Measurements from ENCODE around the gene LEF1. TPM values are rescaled to one million over a fixed set of nuclear protein-coding genes. Genes with fewer than 3 reads are reported as not detected.

Gene LEF1
- total RNA-seq, 2 experiments from 2014 or later = 46.5 to 48.5 TPM

- CTCF ChIA-PET = interaction anchor here (0.9 kb wide), 1 partner anchor 11 kb away, joined by 4 read pairs; the partner anchor contains the start of gene LEF1
- POLR2A ChIA-PET = no interaction called here
Observed at GRCh38 chr4:108157655-108158054, 11.1 kb downstream of the LEF1 start.

DNA sequence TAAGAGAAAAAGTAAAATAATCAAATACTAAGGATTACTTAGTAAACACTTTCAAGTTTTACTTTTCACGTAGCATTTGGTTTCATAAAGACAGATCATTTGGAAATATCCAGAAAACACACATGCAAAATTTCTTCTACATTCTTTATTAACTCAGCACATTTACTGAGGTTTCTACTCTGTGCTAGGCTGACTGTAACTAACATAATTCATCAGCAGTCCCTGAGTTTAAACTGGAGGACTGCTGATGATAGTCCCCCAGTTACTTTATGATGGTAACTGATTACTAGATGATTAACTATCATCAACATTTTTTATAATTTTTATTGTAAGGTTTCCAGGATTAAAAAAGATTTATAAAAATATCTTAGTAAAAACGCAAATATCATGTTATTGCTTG is 12.3 kb downstream of the LEF1 start:
- POLR2A ChIA-PET = interaction anchor here (0.6 to 0.7 kb wide), 2 partner anchors 83 to 249 kb away, joined by 3 read pairs; no protein-coding TSS in a partner anchor

DNA sequence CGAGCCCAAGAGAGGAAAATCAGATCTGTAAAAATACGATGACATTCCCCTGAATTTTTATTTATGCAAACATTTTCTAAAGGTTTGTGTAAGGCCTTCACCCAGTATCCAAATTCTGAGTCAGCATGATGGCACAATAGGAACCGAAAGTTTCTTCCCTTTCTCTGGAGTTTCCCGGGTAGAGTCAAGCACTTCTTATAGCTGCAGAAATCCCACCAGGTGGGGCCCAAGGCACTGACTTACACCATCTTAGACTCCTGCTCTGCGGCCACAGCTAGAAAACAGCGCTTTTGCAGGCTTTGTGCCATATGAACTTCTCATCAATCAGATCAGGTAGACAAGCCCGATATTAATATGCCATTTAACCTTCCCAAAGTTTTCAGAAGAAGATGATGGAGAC is 13.4 kb downstream of the LEF1 start:
- ChIA-PET POLR2A (no interaction called here), CTCF (no interaction called here)

More for the DNA sequence above, 12.3 kb downstream of the LEF1 start:
- CTCF ChIA-PET = no interaction called here

DNA sequence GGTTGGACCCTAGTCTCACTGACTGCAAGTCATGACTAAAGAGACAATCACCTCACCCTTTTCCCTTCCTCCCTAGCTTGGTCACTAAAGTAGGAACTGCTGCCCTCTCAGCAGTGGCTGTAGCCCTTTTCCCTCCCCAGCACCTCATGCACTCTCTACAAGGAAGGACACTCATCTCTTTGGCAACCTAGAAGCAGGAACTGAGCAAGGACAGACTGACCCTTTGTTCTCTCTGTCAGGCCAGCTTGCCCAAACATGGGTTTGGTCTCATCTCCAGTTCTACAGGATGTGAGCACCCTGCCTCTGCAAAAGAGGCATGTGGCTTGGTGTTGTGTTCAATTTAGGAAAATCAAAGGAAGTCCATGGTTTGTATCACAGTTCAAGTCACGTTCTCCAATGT is 15.8 kb downstream of the LEF1 start:
- POLR2A ChIA-PET = no interaction called here
- CTCF ChIA-PET = interaction anchor here (0.5 to 1.5 kb wide), 2 partner anchors 9 to 14 kb away, joined by 4 to 5 read pairs; no protein-coding TSS in a partner anchor

GRCh38 chr4:108149588-108150380 is 18.9 kb downstream of the LEF1 start:
- ChIA-PET CTCF (no interaction called here), POLR2A (no interaction called here)

GRCh38 chr4:108148316-108148715 is 20.4 kb downstream of the LEF1 start:
- ChIA-PET POLR2A (no interaction called here), CTCF (no interaction called here)

DNA sequence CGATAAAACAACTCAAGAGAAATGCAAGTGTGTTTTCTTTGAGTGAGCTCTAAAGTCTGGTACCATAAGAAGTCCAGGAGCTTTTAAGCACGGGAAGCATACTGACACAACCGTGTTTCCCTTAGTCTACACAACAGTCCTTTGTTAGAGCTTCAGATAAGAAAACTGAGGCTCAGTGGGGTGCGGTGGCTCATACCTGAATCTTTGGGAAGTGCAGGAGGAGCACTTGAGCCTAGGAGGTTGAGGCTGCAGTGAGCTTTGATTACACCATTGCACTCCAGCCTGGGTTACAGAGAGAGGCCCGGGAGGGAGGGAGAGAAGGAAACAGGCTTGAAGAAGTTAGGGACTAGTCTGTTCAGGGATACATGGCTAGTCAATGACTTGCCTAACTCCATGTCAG is 21.9 kb downstream of the LEF1 start:
- POLR2A ChIA-PET = no interaction called here

DNA sequence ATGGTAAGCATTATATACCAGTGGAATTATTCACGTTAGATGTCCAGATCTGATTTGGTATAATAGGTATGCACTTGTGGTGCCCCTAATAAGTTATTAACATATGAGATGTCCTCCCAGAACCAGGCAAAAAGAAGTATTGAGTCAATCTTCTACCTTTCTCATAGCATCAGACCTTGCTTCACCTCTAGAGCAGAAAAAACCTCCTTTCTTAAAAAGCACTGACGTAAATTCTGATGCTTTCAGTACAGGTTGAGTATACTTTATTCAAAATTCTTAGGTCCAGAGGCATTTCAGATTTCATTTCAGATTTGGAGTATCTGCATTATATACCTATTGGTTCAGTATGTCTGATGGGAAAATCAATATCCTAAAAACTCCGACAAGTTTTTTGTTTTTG is 22.4 kb downstream of the LEF1 start:
- ChIA-PET CTCF (no interaction called here), POLR2A (no interaction called here)

More for the DNA sequence above, 21.9 kb downstream of the LEF1 start:
- CTCF ChIA-PET = no interaction called here

GRCh38 chr4:108144451-108144850 is 24.3 kb downstream of the LEF1 start:
- ChIA-PET CTCF (interaction anchor here (0.7 kb wide), 1 partner anchor 9 kb away, joined by 4 read pairs; no protein-coding TSS in a partner anchor), POLR2A (interaction anchor here (1.3 kb wide), 1 partner anchor 29 kb away, joined by 4 read pairs; no protein-coding TSS in a partner anchor)

DNA sequence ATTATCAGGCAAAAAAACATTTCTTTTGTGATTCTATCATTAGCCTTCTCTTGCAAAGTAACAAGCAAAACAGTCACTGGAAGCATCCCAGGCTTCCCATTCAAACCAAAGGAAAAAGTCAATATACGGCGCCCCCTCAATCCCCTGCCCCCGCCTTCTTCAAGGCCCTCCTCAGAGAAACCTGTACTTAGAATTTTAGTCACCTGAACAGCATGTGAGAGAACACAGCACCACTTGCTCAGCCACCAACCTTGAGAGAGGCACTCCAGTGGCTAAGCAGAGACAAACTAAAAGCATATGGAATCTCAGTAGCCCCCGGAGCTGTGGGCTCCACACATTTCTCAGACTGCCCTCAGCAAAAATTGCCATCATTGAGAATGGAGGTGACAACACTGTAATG is 25.2 kb downstream of the LEF1 start:
- ChIA-PET POLR2A (no interaction called here), CTCF (no interaction called here)

- POLR2A ChIA-PET = no interaction called here
- CTCF ChIA-PET = no interaction called here
Observed at GRCh38 chr4:108142870-108143269, 25.9 kb downstream of the LEF1 start.

GRCh38 chr4:108141213-108141950 is 27.4 kb downstream of the LEF1 start:
- CTCF ChIA-PET = no interaction called here
- POLR2A ChIA-PET = no interaction called here

- POLR2A ChIA-PET = no interaction called here
- CTCF ChIA-PET = no interaction called here
Observed at GRCh38 chr4:108140328-108140727, 28.4 kb downstream of the LEF1 start.

DNA sequence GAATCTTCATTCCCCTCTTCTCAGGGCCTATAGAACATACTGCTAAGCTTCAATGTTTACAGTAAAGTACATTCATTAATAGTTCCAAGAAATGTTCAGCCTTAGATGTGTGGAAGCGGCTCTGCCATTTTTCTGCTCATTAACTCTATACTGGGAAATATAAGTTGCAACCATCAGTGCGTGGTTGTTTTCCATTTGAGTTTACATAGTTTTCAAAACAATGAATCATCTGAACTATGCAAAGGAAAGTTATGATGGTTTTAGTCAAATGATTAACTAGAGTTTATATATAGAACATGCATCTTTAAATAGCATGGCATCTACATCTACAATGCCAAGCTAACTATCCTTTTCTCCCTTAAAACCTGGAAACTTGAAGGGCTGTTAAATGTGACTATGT is 29.6 kb downstream of the LEF1 start:
- POLR2A ChIA-PET = interaction anchor here (0.8 kb wide), 1 partner anchor 28 kb away, joined by 3 read pairs; no protein-coding TSS in a partner anchor

GRCh38 chr4:108135549-108136209 is 33.1 kb downstream of the LEF1 start:
- CTCF ChIA-PET = no interaction called here
- POLR2A ChIA-PET = no interaction called here

More for the DNA sequence above, 29.6 kb downstream of the LEF1 start:
- CTCF ChIA-PET = interaction anchor here (1.4 kb wide), 1 partner anchor 27 kb away, joined by 3 read pairs; no protein-coding TSS in a partner anchor

DNA sequence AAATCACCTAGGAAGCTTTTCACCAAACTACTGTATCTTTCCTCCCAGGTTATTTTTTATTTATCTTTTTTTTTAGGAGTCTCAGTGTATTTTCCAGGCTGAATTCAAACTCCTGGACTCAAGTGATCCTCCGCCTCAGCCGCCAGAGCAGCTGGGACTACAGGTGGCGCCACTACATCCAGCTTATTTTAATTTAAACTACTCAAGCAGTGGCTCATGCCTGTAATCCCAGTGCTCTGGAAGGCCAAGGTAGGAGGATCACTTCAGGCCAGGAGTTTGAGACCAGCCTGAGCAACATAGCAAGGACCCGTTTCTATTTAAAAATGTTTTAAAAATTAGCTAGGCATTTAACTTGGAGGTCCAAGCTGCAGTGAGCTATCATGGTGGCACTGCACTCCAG is 37.8 kb downstream of the LEF1 start:
- ChIA-PET CTCF (no interaction called here), POLR2A (interaction anchor here (0.6 kb wide), 1 partner anchor 96 kb away, joined by 4 read pairs; no protein-coding TSS in a partner anchor)

DNA sequence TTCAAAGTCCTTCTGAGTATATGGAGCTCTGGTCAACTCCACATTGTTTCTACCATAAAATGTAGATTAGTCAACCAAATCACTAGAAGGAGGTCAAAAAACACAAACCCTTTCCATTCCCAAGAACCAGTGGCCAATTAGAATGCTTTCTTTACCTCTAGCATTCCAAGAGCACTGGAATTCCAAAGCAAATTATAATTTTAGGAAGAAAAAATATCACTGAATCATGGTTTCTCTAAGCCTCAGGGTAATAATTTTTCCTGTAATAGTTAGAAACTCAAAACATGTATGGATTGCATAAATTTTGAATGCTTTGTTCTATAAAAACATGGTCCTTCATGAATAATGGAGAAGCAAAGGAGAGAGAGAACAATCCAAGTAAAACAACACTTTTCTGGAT is 39.5 kb downstream of the LEF1 start:
- POLR2A ChIA-PET = no interaction called here

DNA sequence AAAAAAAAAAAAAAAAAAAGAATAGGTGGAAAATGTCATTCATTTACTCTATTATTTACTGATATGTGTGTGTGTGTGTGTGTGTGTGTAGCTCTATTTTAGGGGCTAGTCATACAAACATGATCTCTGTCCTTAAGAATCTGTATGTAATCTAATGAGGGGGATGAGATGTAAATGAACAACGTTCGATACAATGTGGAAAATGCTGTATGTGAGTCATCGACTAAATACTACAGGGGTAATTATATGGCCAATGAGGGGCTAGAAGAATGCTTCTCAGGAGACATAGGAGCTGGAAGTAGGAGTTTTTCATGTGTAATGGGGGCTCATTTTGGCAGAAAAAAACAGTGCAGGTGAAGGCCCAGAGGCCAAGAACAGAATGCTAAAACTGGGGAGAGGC is 41.9 kb downstream of the LEF1 start:
- ChIA-PET POLR2A (no interaction called here), CTCF (no interaction called here)

More for the DNA sequence above, 39.5 kb downstream of the LEF1 start:
- CTCF ChIA-PET = interaction anchor here (1.4 kb wide), 1 partner anchor 9 kb away, joined by 3 read pairs; no protein-coding TSS in a partner anchor

DNA sequence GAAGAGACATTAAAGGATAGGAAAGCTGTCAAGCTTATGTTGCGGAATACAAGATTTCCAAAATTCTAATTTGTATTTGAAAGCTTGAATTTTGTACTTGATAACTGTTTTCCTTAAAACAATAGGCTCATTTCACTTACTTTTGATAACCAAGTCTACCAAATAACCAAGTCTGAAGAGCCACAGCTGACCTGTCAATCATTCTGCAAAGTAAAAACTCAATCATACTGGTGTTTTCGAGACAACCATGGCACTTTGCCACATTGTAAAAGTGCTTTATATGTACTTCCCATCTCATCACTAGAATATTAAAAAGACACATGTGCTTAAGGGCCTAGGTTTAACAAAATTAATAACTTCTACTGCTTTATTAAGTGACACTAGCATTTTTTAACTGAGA is 47.9 kb downstream of the LEF1 start:
- ChIA-PET CTCF (no interaction called here), POLR2A (no interaction called here)

GRCh38 chr4:108119199-108119800 is 49.4 kb downstream of the LEF1 start:
- CTCF ChIA-PET = interaction anchor here (0.9 kb wide), 1 partner anchor 21 kb away, joined by 3 read pairs; no protein-coding TSS in a partner anchor
- POLR2A ChIA-PET = no interaction called here

All from activated CD8-positive, alpha-beta memory T cell treated with anti-CD3 and anti-CD28 coated beads for 36 hours (primary cell).